ENCODE data around the gene BRSK1. TPM values are rescaled to one million over a fixed set of nuclear protein-coding genes. Genes with fewer than 3 reads are reported as not detected.
A peak's percentile ranks its signal among the peaks of the same experiment; 100 is the strongest.

BRSK1 gene
- total and polyA plus RNA-seq, 2 of the 13 experiments (the other 11 are each of a cell fraction or from before 2014, with no cell fraction given), result 0.18 to 1.2 TPM

GRCh38 chr19:55308281-55308680 is 24.5 kb downstream of the BRSK1 start (continued):
- TF ChIP-seq DPF2 (CRISPR knock-in tag; IDR thresholded peaks at IDR 0.05; ENCODE audit: borderline replicate concordance, low read depth) (no peak), SYNCRIP (IDR thresholded peaks at IDR 0.05; ENCODE audit: insufficient read depth, low read depth, low read length) (no peak)

- H3K4me3 ChIP-seq (replicated peaks in 1 of 3; ENCODE audit: insufficient read depth in 1 of 3, low read depth in 2 of 3, low read length in 3 of 3), result no peak overlapping the region; a peak in 1 of 6 replicates
- 52% methylated on average over 2 of the region's 5 CpGs for WGBS (ENCODE audit: low lambda C conversion rate)
- no peak overlapping the region for H3K27ac ChIP-seq (ENCODE audit: extremely low read length, insufficient read depth, low read length)
- intact Hi-C loops (cut with micrococcal nuclease; ENCODE audit: unreplicated experiment) (no loop called here), in situ Hi-C loops (cut with HindIII; ENCODE audit: extremely low pct_ligation_motif_present, low pct_unique_long_range_greater_than_20kb) (no loop called here)
- ChIA-PET POLR2A (interaction anchor here (1.0 kb wide), 1 partner anchor 98 kb away, joined by 3 read pairs; the partner anchor contains the start of gene UBE2S), CTCF (ENCODE audit: low intra/inter-chr PET ratio, low total read pairs) (no interaction called here)
- FAIRE-seq, result no peak
- H4K20me1 ChIP-seq (ENCODE audit: insufficient read depth, low read length), result no peaks in the 10 kb centered on the region
- H3K4me1 ChIP-seq (ENCODE audit: insufficient read depth, low read length), result peaks cover 14% of the 10 kb centered on the region
- no peaks in the 10 kb centered on the region for H3K36me3 ChIP-seq (replicated peaks in 1 of 2; ENCODE audit: control insufficient read depth in 1 of 2, insufficient read depth in 2 of 2, low read length in 2 of 2)
- no peak for ATAC-seq
- no peak for TF ChIP-seq ARID5B (CRISPR knock-in tag; IDR thresholded peaks at IDR 0.05)
- TF ChIP-seq SMYD3 (CRISPR knock-in tag; IDR thresholded peaks at IDR 0.05), result no peak
- no peak for TF ChIP-seq KAT7 (CRISPR knock-in tag; IDR thresholded peaks at IDR 0.05; ENCODE audit: borderline replicate concordance)
- TF ChIP-seq ZNF264 (CRISPR knock-in tag; IDR thresholded peaks at IDR 0.05), result peak; percentile 99
- TF ChIP-seq ZNF564 (CRISPR knock-in tag; IDR thresholded peaks at IDR 0.05), result 0 out of 2 replicates have a peak, but pooled peaks have one; percentile 68
- TF ChIP-seq RAD51 (IDR thresholded peaks at IDR 0.05; ENCODE audit: borderline replicate concordance), result no peak
- TF ChIP-seq SAP130 (CRISPR knock-in tag; IDR thresholded peaks at IDR 0.05; ENCODE audit: low read depth), result no peak
- no peak for TF ChIP-seq SMAD3 (CRISPR knock-in tag; IDR thresholded peaks at IDR 0.05)
- TF ChIP-seq ZMYM3 (CRISPR knock-in tag; IDR thresholded peaks at IDR 0.05), result 0 out of 2 replicates have a peak, but pooled peaks have one; percentile 29
- TF ChIP-seq EEA1 (CRISPR knock-in tag; IDR thresholded peaks at IDR 0.05; ENCODE audit: borderline replicate concordance), result no peak
- no peak overlapping the region for H2AFZ ChIP-seq (ENCODE audit: low read length)
- H3K79me2 ChIP-seq (ENCODE audit: insufficient read depth, low read length), result no peaks in the 10 kb centered on the region
- H3K4me2 ChIP-seq (ENCODE audit: low read depth, low read length), result peak overlapping the region; percentile 28; the same call in 1 of the 2 replicates
- H3K9me3 ChIP-seq (ENCODE audit: low read length), result no peaks in the 10 kb centered on the region
- BruUV-seq (replicated peaks), result no TSS peak
- DNase-seq (ENCODE audit: low spot score), result no peak
- H3K9ac ChIP-seq (ENCODE audit: insufficient read depth, low read depth, low read length), result no peak overlapping the region
- peaks cover 0 to 5% of the 10 kb centered on the region in 2 experiments; a peak in 1 of 5 replicates for H3K27me3 ChIP-seq (ENCODE audit: control insufficient read depth in 1 of 2, insufficient read depth in 2 of 2, low read length in 2 of 2)
These were observed 25.7 kb downstream of the BRSK1 start for GRCh38 chr19:55309448-55309847.
